ENCODE measurements around the gene MRNIP.

MRNIP gene

DNA sequence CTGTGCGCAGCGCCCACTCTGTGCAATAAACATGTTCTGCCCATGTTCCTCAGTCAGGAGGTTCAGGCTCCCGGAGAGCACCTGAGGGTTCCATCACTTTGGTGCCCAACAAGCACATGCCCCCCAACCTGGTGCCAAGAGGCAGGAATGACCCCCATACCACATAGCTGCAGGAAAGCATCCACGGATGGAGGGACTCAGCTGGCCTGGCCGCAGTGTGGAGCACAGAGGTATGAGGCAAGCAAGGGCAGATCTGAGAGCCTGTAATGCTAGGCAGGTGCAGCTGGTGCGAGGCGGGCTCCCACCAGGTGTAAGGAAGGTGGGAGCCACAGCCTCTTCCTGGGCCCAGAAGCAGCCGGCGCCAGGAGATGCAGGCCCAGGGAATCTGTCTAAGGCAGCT, 4.3 kb upstream of the MRNIP start:
- TF ChIP-seq POLR2AphosphoS5 (IDR thresholded peaks at IDR 0.05; ENCODE audit: low read depth, low read length) (no peak), FOXP2 (optimal IDR thresholded peaks at IDR 0.05; ENCODE audit: borderline replicate concordance, extremely low read depth, extremely low read length, insufficient read depth) (no peak), SIN3A (IDR thresholded peaks at IDR 0.05; ENCODE audit: borderline replicate concordance, insufficient read depth, low read length) (no peak), TAF1 (IDR thresholded peaks at IDR 0.05; ENCODE audit: borderline replicate concordance, insufficient read depth, low read length) (no peak)
- TF ChIP-seq, protein P1, sequence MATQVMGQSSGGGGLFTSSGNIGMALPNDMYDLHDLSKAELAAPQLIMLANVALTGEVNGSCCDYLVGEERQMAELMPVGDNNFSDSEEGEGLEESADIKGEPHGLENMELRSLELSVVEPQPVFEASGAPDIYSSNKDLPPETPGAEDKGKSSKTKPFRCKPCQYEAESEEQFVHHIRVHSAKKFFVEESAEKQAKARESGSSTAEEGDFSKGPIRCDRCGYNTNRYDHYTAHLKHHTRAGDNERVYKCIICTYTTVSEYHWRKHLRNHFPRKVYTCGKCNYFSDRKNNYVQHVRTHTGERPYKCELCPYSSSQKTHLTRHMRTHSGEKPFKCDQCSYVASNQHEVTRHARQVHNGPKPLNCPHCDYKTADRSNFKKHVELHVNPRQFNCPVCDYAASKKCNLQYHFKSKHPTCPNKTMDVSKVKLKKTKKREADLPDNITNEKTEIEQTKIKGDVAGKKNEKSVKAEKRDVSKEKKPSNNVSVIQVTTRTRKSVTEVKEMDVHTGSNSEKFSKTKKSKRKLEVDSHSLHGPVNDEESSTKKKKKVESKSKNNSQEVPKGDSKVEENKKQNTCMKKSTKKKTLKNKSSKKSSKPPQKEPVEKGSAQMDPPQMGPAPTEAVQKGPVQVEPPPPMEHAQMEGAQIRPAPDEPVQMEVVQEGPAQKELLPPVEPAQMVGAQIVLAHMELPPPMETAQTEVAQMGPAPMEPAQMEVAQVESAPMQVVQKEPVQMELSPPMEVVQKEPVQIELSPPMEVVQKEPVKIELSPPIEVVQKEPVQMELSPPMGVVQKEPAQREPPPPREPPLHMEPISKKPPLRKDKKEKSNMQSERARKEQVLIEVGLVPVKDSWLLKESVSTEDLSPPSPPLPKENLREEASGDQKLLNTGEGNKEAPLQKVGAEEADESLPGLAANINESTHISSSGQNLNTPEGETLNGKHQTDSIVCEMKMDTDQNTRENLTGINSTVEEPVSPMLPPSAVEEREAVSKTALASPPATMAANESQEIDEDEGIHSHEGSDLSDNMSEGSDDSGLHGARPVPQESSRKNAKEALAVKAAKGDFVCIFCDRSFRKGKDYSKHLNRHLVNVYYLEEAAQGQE (IDR thresholded peaks at IDR 0.05; ENCODE audit: insufficient read depth in 1 of 2, low read depth in 2 of 2, low read length in 2 of 2) = no peak

DNA sequence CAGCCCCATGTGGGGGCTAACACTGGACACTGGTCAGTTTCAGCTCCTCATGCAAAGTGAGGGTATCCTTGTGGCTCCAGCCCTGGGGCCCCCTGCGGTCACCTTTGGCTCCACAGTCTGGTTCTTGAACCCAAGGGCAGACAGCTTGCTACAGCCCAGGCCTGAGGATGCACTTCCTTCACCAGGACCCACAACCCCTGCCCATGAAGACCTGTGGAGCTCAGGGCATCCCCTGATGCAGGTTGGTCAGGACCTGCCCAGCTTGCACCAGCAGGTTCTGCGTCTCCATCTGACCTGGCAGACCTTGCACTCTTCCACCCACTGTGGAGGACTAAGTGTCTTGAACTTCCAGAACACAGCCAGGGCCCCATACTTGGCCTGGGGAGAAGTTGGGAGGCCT, 3.7 kb upstream of the MRNIP start:
- no peak for TF ChIP-seq SIN3A (IDR thresholded peaks at IDR 0.05; ENCODE audit: borderline replicate concordance, insufficient read depth, low read length)
- TF ChIP-seq, protein P1 (IDR thresholded peaks at IDR 0.05; ENCODE audit: insufficient read depth in 1 of 2, low read depth in 2 of 2, low read length in 2 of 2) = no peak
- no peak for TF ChIP-seq FOXP2 (optimal IDR thresholded peaks at IDR 0.05; ENCODE audit: borderline replicate concordance, extremely low read depth, extremely low read length, insufficient read depth)
- TF ChIP-seq POLR2AphosphoS5 (IDR thresholded peaks at IDR 0.05; ENCODE audit: low read depth, low read length) = no peak
- TF ChIP-seq TAF1 (IDR thresholded peaks at IDR 0.05; ENCODE audit: borderline replicate concordance, insufficient read depth, low read length) = no peak

DNA sequence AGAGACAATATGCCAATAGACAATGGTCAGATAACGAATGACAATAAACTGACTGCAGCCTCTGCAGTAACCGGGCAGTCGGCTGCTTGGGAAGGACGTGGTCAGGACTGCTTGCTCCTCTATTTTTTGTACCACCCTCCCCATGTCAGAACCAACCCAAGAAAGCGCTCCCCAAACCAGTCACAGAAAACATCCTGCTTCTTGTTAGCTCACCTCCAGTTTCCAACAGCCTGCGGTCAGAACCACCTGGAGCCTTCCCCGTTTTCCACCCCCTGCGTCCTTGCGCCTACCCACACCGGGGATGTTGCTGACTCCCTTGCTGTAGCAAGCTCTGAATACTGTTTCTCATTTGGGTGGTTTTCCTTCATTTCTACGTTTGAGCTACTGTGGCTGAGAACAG, 1.7 kb upstream of the MRNIP start:
- TF ChIP-seq POLR2AphosphoS5 (IDR thresholded peaks at IDR 0.05; ENCODE audit: low read depth, low read length) = no peak
- no peak for TF ChIP-seq SIN3A (IDR thresholded peaks at IDR 0.05; ENCODE audit: borderline replicate concordance, insufficient read depth, low read length)
- TF ChIP-seq, protein P1 (IDR thresholded peaks at IDR 0.05; ENCODE audit: insufficient read depth in 1 of 2, low read depth in 2 of 2, low read length in 2 of 2) = no peak
- no peak for TF ChIP-seq FOXP2 (optimal IDR thresholded peaks at IDR 0.05; ENCODE audit: borderline replicate concordance, extremely low read depth, extremely low read length, insufficient read depth)
- TF ChIP-seq TAF1 (IDR thresholded peaks at IDR 0.05; ENCODE audit: borderline replicate concordance, insufficient read depth, low read length) = no peak

DNA sequence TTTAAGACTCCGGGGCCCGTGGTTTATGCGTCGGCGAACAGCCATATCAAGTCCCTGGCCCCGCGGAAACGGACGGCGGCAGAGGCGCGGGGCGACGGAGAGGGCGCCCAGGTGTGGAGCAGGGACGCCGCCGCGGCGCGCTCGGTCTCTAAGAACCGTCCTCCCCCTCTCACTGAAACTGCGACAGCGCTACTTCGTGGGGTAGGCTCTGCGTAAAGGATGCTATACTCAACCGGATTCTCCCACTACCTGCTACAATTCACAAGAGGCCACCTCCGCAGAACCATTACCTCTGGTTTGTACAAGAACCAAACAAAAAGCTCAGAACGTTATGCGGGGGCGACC, 404 bp downstream of the MRNIP start:
- TF ChIP-seq TAF1 (IDR thresholded peaks at IDR 0.05; ENCODE audit: borderline replicate concordance, insufficient read depth, low read length) (no peak), POLR2AphosphoS5 (IDR thresholded peaks at IDR 0.05; ENCODE audit: low read depth, low read length) (no peak), FOXP2 (optimal IDR thresholded peaks at IDR 0.05; ENCODE audit: borderline replicate concordance, extremely low read depth, extremely low read length, insufficient read depth) (no peak), SIN3A (IDR thresholded peaks at IDR 0.05; ENCODE audit: borderline replicate concordance, insufficient read depth, low read length) (no peak)
- TF ChIP-seq, protein P1 (IDR thresholded peaks at IDR 0.05; ENCODE audit: insufficient read depth in 1 of 2, low read depth in 2 of 2, low read length in 2 of 2) = no peak

DNA sequence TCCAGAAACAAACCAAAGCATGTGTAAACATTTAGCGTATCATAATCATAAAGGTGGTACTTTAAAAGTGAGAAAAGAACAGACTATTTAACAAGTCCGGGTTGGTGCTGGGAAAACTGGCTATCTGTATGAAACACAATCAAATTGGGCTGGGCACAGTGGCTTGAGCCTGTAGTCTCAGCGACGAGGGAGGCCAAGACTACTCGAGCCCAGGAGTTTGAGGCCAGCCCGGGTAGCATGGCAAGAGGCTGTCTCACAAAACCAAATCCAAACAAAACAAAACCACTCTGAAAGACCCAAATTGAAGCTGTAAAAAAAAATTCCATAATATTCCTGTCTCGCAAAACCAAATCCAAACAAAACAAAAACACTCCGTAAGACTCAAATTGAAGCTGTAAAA, 4.3 kb downstream of the MRNIP start:
- TF ChIP-seq POLR2AphosphoS5 (IDR thresholded peaks at IDR 0.05; ENCODE audit: low read depth, low read length) (no peak), SIN3A (IDR thresholded peaks at IDR 0.05; ENCODE audit: borderline replicate concordance, insufficient read depth, low read length) (no peak), FOXP2 (optimal IDR thresholded peaks at IDR 0.05; ENCODE audit: borderline replicate concordance, extremely low read depth, extremely low read length, insufficient read depth) (no peak), TAF1 (IDR thresholded peaks at IDR 0.05; ENCODE audit: borderline replicate concordance, insufficient read depth, low read length) (no peak)
- TF ChIP-seq, protein P1 (IDR thresholded peaks at IDR 0.05; ENCODE audit: insufficient read depth in 1 of 2, low read depth in 2 of 2, low read length in 2 of 2) = no peak

Data from PFSK-1 (cell line).